PC-9 (cell line): ENCODE measurements around the gene TRPM5. TPM values are rescaled to one million over a fixed set of nuclear protein-coding genes. Genes with fewer than 3 reads are reported as not detected.

Experiments
- BruUV-seq: library from RNA; stranded (reverse); fragments of 400-500 nt; replicated peaks from 2 replicates; lab custom pipeline; 2021; lab: Mats Ljungman, UMichigan
- CTCF ChIA-PET: fragments of 300-600 bp; sonication (Branson Sonifier 250); formaldehyde crosslinking; loops from one replicate; lab custom pipeline; 2022; ENCODE audit warnings: antibody characterized with exemption; lab: Charles Lee
- POLR2A ChIA-PET: fragments of 300-600 bp; sonication (Branson Sonifier 250); formaldehyde crosslinking; loops from one replicate; lab custom pipeline; 2022; ENCODE audit warnings: antibody characterized with exemption; ENCODE audit not compliant: unreplicated experiment; lab: Charles Lee
- DNase-seq, 2 experiments: peaks; one replicate each; pipeline versions ENCODE4 v3.0.0 to v3.0.0-alpha.2; 2015 to 2022; ENCODE audit warnings: mixed read lengths in 1 of 2
- H2AFZ ChIP-seq: fragments of 200-600 bp; sonication (generic); 2 replicates; pipeline ENCODE4 v1.8.1; 2017; ENCODE audit warnings: antibody characterized with exemption
- H3F3A ChIP-seq: fragments of 200-600 bp; sonication (generic); 2 replicates; pipeline ENCODE4 v1.8.1; 2017; ENCODE audit warnings: antibody characterized with exemption, mild to moderate bottlenecking, low read depth; ENCODE audit not compliant: insufficient read depth
- H3K27ac ChIP-seq: fragments of 200-600 bp; sonication (generic); 2 replicates; pipeline ENCODE4 v1.6.1; 2016; ENCODE audit warnings: mixed run types
- H3K27me3 ChIP-seq: fragments of 200-600 bp; sonication (generic); 2 replicates; pipeline ENCODE4 v1.6.1; 2016; ENCODE audit warnings: low read depth, mixed run types; ENCODE audit not compliant: insufficient read depth
- H3K36me3 ChIP-seq: fragments of 200-600 bp; sonication (generic); 2 replicates; pipeline ENCODE4 v1.6.1; 2016; ENCODE audit warnings: low read depth, mixed run types
- H3K4me1 ChIP-seq: fragments of 200-600 bp; sonication (generic); replicated peaks from 2 replicates; pipeline ENCODE4 v1.6.1; 2016; ENCODE audit warnings: mixed run types; ENCODE audit not compliant: insufficient read depth
- H3K4me2 ChIP-seq: fragments of 200-600 bp; sonication (generic); 2 replicates; pipeline ENCODE4 v1.6.1; 2017; ENCODE audit warnings: mixed run types
- H3K4me3 ChIP-seq: fragments of 200-600 bp; sonication (generic); 2 replicates; pipeline ENCODE4 v1.6.1; 2016; ENCODE audit warnings: mixed run types
- H3K79me2 ChIP-seq: fragments of 200-600 bp; sonication (generic); 2 replicates; pipeline ENCODE4 v1.6.1; 2017; ENCODE audit warnings: low read depth, mixed run types
- H3K9me2 ChIP-seq: fragments of 200-600 bp; sonication (generic); 2 replicates; pipeline ENCODE4 v1.8.1; 2017; ENCODE audit warnings: mild to moderate bottlenecking; ENCODE audit not compliant: insufficient read depth
- H3K9me3 ChIP-seq: fragments of 200-600 bp; sonication (generic); 2 replicates; pipeline ENCODE4 v1.8.1; 2016; ENCODE audit warnings: low read depth; ENCODE audit not compliant: insufficient read depth
- H4K20me1 ChIP-seq: fragments of 200-600 bp; sonication (generic); 2 replicates; pipeline ENCODE4 v1.8.1; 2017; ENCODE audit not compliant: insufficient read depth
- CTCF ChIP-seq: fragments of 200-600 bp; sonication (generic); conservative IDR thresholded peaks from 2 replicates; pipeline ENCODE4 v1.6.1; 2017; ENCODE audit warnings: mixed run types, antibody characterized with exemption, mild to moderate bottlenecking, moderate library complexity
- EZH2 ChIP-seq: fragments of 200-600 bp; sonication (generic); IDR thresholded peaks from 2 replicates; pipeline ENCODE4 v1.8.0; 2017; ENCODE audit warnings: antibody characterized with exemption, low read depth
- intact Hi-C: fragments of 100-400 bp; cut with micrococcal nuclease; formaldehyde crosslinking; loops from one replicate; pipeline ENCODE4 v1.10.0; 2022; ENCODE audit not compliant: unreplicated experiment
- total RNA-seq: library from RNA; stranded (reverse); gene quantifications from 2 replicates; pipeline ENCODE4 v1.2.3, GENCODE V29; 2021

The TRPM5 gene
- total RNA-seq, 1 experiment from 2014 or later = not detected

- peaks cover 29% of the 10 kb centered on the region for H3K27me3 ChIP-seq
- H3K4me3 ChIP-seq = no peak overlapping the region
- no TSS peak for BruUV-seq
- intact Hi-C loops = loop anchor here (1.0 to 2.0 kb wide), 2 partner anchors 103 to 465 kb away; no protein-coding TSS in a partner anchor
- H3K9me2 ChIP-seq = no peaks in the 10 kb centered on the region
- no peaks in the 10 kb centered on the region for H4K20me1 ChIP-seq
- no peak overlapping the region for H3K27ac ChIP-seq
- no peak for TF ChIP-seq CTCF
- H3K9me3 ChIP-seq = no peaks in the 10 kb centered on the region
- H3K4me1 ChIP-seq = no peaks in the 10 kb centered on the region
- H3K36me3 ChIP-seq = no peaks in the 10 kb centered on the region
- H3K79me2 ChIP-seq = no peaks in the 10 kb centered on the region
- CTCF ChIA-PET = no interaction called here
- no peaks in the 10 kb centered on the region for H3F3A ChIP-seq
- no peak overlapping the region for H2AFZ ChIP-seq
- no peak overlapping the region for H3K4me2 ChIP-seq
- POLR2A ChIA-PET = no interaction called here
- no peak for DNase-seq
Observed at GRCh38 chr11:2427721-2428321, 16.5 kb downstream of the TRPM5 start.

GRCh38 chr11:2426826-2427521 lies 17.3 kb downstream of the TRPM5 start:
- Histone ChIP-seq H3K79me2 (no peaks in the 10 kb centered on the region), H3K9me3 (no peaks in the 10 kb centered on the region), H3K36me3 (no peaks in the 10 kb centered on the region), H3K4me3 (no peak overlapping the region), H2AFZ (no peak overlapping the region), H3K4me1 (no peaks in the 10 kb centered on the region), H3K9me2 (no peaks in the 10 kb centered on the region), H3F3A (no peaks in the 10 kb centered on the region), H3K27me3 (peaks cover 29% of the 10 kb centered on the region), H4K20me1 (no peaks in the 10 kb centered on the region), H3K27ac (no peak overlapping the region), H3K4me2 (no peak overlapping the region)
- BruUV-seq = no TSS peak
- TF ChIP-seq CTCF (no peak), EZH2 (no peak)
- intact Hi-C loops = no loop called here
- ChIA-PET POLR2A (no interaction called here), CTCF (interaction anchor here (0.7 kb wide), 1 partner anchor 100 kb away, joined by 3 read pairs; no protein-coding TSS in a partner anchor)
- DNase-seq = no peak

GRCh38 chr11:2426221-2426620 lies 18.1 kb downstream of the TRPM5 start:
- Histone ChIP-seq H3K4me3 (no peak overlapping the region), H3K27me3 (peaks cover 29% of the 10 kb centered on the region), H3K79me2 (no peaks in the 10 kb centered on the region), H3F3A (no peaks in the 10 kb centered on the region), H3K9me3 (no peaks in the 10 kb centered on the region), H2AFZ (no peak overlapping the region), H3K4me1 (no peaks in the 10 kb centered on the region), H3K4me2 (no peak overlapping the region), H4K20me1 (no peaks in the 10 kb centered on the region), H3K9me2 (no peaks in the 10 kb centered on the region), H3K27ac (no peak overlapping the region), H3K36me3 (no peaks in the 10 kb centered on the region)
- intact Hi-C loops = no loop called here
- ChIA-PET POLR2A (no interaction called here), CTCF (interaction anchor here (0.7 kb wide), 1 partner anchor 100 kb away, joined by 3 read pairs; no protein-coding TSS in a partner anchor)
- BruUV-seq = no TSS peak
- TF ChIP-seq CTCF = no peak
- TF ChIP-seq EZH2 = no peak
- no peak for DNase-seq
